Fibroblast of the conjunctiva (primary cell): ENCODE data around the gene STAB2.
A peak's percentile ranks its signal among the peaks of the same experiment; 100 is the strongest.

Experiments
- DNase-seq: peaks from one replicate; pipeline ENCODE4 v3.0.0-alpha.2; 2010; ENCODE audit warnings: low read depth

STAB2 gene

GRCh38 chr12:103580026-103580425, 7.0 kb upstream of the STAB2 start:
- no peak for DNase-seq

GRCh38 chr12:103583008-103583407, 4.1 kb upstream of the STAB2 start:
- no peak for DNase-seq

GRCh38 chr12:103586132-103586531, 941 bp upstream of the STAB2 start:
- DNase-seq: no peak

- no peak for DNase-seq
These were observed 1.6 kb downstream of the STAB2 start for GRCh38 chr12:103588680-103589079.

GRCh38 chr12:103589517-103589916, 2.4 kb downstream of the STAB2 start:
- DNase-seq: no peak

GRCh38 chr12:103590271-103590670, 3.2 kb downstream of the STAB2 start:
- DNase-seq: no peak

GRCh38 chr12:103596981-103597380, 9.9 kb downstream of the STAB2 start:
- DNase-seq: no peak

GRCh38 chr12:103599274-103599673, 12.2 kb downstream of the STAB2 start:
- DNase-seq: no peak

GRCh38 chr12:103600967-103601728, 14.1 kb downstream of the STAB2 start:
- DNase-seq: no peak

GRCh38 chr12:103620395-103620794, 33.3 kb downstream of the STAB2 start:
- DNase-seq: no peak

- no peak for DNase-seq
These were observed 36.6 kb downstream of the STAB2 start for GRCh38 chr12:103623716-103624115.

- peak; percentile 9 for DNase-seq
These were observed 39.4 kb downstream of the STAB2 start for GRCh38 chr12:103626498-103626897.

GRCh38 chr12:103627189-103627855, 40.2 kb downstream of the STAB2 start:
- no peak for DNase-seq

GRCh38 chr12:103632554-103633216, 45.6 kb downstream of the STAB2 start:
- DNase-seq: peak; percentile 30

GRCh38 chr12:103634732-103635131, 47.7 kb downstream of the STAB2 start:
- no peak for DNase-seq

- DNase-seq: no peak
These were observed 48.3 kb downstream of the STAB2 start for GRCh38 chr12:103635419-103635818.

GRCh38 chr12:103637021-103637420, 49.9 kb downstream of the STAB2 start:
- no peak for DNase-seq

GRCh38 chr12:103637429-103637828, 50.4 kb downstream of the STAB2 start:
- no peak for DNase-seq

GRCh38 chr12:103639983-103640382, 52.9 kb downstream of the STAB2 start:
- DNase-seq: no peak

GRCh38 chr12:103640410-103640809, 53.3 kb downstream of the STAB2 start:
- no peak for DNase-seq

GRCh38 chr12:103640831-103641230, 53.8 kb downstream of the STAB2 start:
- DNase-seq: no peak

GRCh38 chr12:103642240-103642864, 55.3 kb downstream of the STAB2 start:
- DNase-seq: no peak

GRCh38 chr12:103645202-103645601, 58.1 kb downstream of the STAB2 start:
- DNase-seq: no peak
